ENCODE results near the gene LEAP2. TPM values are rescaled to one million over a fixed set of nuclear protein-coding genes. Genes with fewer than 3 reads are reported as not detected.
"Not testable (repeated sequence)": the region's sequence is repeated elsewhere in the genome, so short reads cannot be mapped to it uniquely, and the experiment has no call there.

LEAP2 gene
- total RNA-seq, 1 experiment from 2014 or later: 1.4 TPM

DNA sequence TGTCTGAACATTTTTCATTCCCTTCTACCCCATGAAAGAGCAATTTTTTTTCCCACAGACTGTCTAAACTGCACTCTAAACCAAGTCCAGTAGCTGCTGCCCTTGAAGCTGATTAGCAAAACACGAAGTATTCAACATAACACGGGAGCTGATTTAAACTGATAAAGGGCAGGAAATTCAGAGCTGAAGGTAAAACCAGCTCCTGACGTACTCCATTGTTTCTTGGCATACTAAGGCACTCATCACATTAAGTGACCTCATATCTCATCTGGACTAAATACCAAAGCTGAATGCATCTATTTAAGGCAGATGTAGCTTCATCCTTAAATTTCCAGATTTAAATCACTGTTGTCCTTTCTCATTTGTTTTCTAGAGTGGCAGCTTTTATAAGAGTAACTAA is 19.2 kb upstream of the LEAP2 start:
- Mint-ChIP-seq H3K27ac (no peak overlapping the region), H3K27me3 (ENCODE audit: low read depth) (no peaks in the 10 kb centered on the region; the same call in 1 of the 2 replicates)

DNA sequence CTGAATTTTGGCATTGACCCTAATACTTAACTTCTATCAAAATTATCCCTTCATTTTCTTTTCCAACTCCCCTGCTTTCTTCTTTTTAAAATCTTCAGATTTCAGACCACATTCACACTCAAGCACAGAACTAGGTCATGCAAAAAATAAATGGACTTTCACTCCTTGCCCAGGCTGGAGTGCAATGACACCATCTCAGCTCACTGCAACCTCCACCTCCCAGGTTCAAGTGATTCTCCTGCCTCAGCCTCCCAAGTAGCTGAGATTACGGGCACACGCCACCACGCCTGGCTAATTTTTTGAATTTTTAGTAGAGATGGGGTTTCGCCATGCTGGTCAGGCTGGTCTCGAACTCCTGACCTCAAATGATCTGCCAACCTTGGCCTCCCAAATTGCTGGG is 18.5 kb upstream of the LEAP2 start:
- not testable (repeated sequence) for H3T11ph ChIP-seq (ENCODE audit: low read length); H2BK12ac ChIP-seq (ENCODE audit: insufficient read length, low read depth, low read length); H3K4me3 Mint-ChIP-seq; H4K8ac ChIP-seq (replicated peaks; ENCODE audit: insufficient read length, low read depth, low read length); H3K4me2 ChIP-seq (ENCODE audit: insufficient read depth, insufficient read length, low read length); H2AK5ac ChIP-seq (ENCODE audit: insufficient read length, low read length); H3K56ac ChIP-seq (ENCODE audit: insufficient read length, low read depth, low read length); H3K9me3 Mint-ChIP-seq; H3K27me3 ChIP-seq (ENCODE audit: insufficient read depth, low read length); H3K4me1 Mint-ChIP-seq; H3K36me3 Mint-ChIP-seq (ENCODE audit: insufficient read depth in 1 of 3, low read depth in 3 of 3); H3K9ac ChIP-seq (ENCODE audit: extremely low read depth, insufficient read length, low read length); H3K18ac ChIP-seq (ENCODE audit: insufficient read length, low read depth, low read length); H3K14ac ChIP-seq (ENCODE audit: insufficient read depth, low read length); H3K27ac ChIP-seq (ENCODE audit: insufficient read length, low read depth, low read length); H2BK120ac ChIP-seq (ENCODE audit: low read depth, low read length, poor library complexity, severe bottlenecking); DNase-seq; H3K79me2 ChIP-seq (ENCODE audit: insufficient read depth, low read length); H2BK5ac ChIP-seq (ENCODE audit: insufficient read length, low read length); H3K27ac Mint-ChIP-seq; H3K27me3 Mint-ChIP-seq (ENCODE audit: low read depth); H4K5ac ChIP-seq (ENCODE audit: insufficient read length, low read depth, low read length); H3K4me1 ChIP-seq (ENCODE audit: insufficient read depth, low read length); H4K91ac ChIP-seq (ENCODE audit: insufficient read length, low read depth, low read length); H3K4ac ChIP-seq (ENCODE audit: low read depth, low read length); H2AFZ ChIP-seq (ENCODE audit: low read length); H3K23me2 ChIP-seq (ENCODE audit: insufficient read length, low read depth, low read length, poor library complexity, severe bottlenecking); H3K79me1 ChIP-seq (ENCODE audit: insufficient read depth, low read depth, low read length, poor library complexity, severe bottlenecking); H3K9me3 ChIP-seq (ENCODE audit: control insufficient read depth, low read depth, low read length); H2BK15ac ChIP-seq (ENCODE audit: low read depth, low read length); H3K23ac ChIP-seq (ENCODE audit: insufficient read length, low read depth, low read length); H2BK20ac ChIP-seq (ENCODE audit: low read depth, low read length, poor library complexity, severe bottlenecking); H4K20me1 ChIP-seq (ENCODE audit: control insufficient read depth, insufficient read depth, insufficient read length)
- WGBS (ENCODE audit: extremely low coverage, insufficient read length, low lambda C conversion rate): no CpG with 5 or more reads among the region's 5 CpGs

More for the DNA sequence above, 19.2 kb upstream of the LEAP2 start:
- no peaks in the 10 kb centered on the region for H3K79me1 ChIP-seq (ENCODE audit: insufficient read depth, low read depth, low read length, poor library complexity, severe bottlenecking)
- H4K5ac ChIP-seq (ENCODE audit: insufficient read length, low read depth, low read length): no peak overlapping the region
- no peak overlapping the region for H2AK5ac ChIP-seq (ENCODE audit: insufficient read length, low read length)
- no peaks in the 10 kb centered on the region for H3K9me3 ChIP-seq (ENCODE audit: control insufficient read depth, low read depth, low read length)
- Mint-ChIP-seq H3K36me3 (ENCODE audit: insufficient read depth in 1 of 3, low read depth in 3 of 3) (no peaks in the 10 kb centered on the region), H3K9me3 (no peaks in the 10 kb centered on the region), H3K4me3 (no peak overlapping the region), H3K4me1 (peaks cover 3 to 8% of the 10 kb centered on the region in 2 experiments; a peak in 3 of 4 replicates)
- no peak overlapping the region for H4K91ac ChIP-seq (ENCODE audit: insufficient read length, low read depth, low read length)
- H3K4ac ChIP-seq (ENCODE audit: low read depth, low read length): no peak overlapping the region
- no peak overlapping the region for H2AFZ ChIP-seq (ENCODE audit: low read length)
- WGBS (ENCODE audit: extremely low coverage, insufficient read length, low lambda C conversion rate): no CpG with 5 or more reads among the region's 3 CpGs
- no peak overlapping the region for H2BK20ac ChIP-seq (ENCODE audit: low read depth, low read length, poor library complexity, severe bottlenecking)
- DNase-seq: no peak
- H3K18ac ChIP-seq (ENCODE audit: insufficient read length, low read depth, low read length): no peak overlapping the region
- H3K4me1 ChIP-seq (ENCODE audit: insufficient read depth, low read length): no peaks in the 10 kb centered on the region
- no peaks in the 10 kb centered on the region for H3K27me3 ChIP-seq (ENCODE audit: insufficient read depth, low read length)
- H4K20me1 ChIP-seq (ENCODE audit: control insufficient read depth, insufficient read depth, insufficient read length): no peaks in the 10 kb centered on the region
- H2BK15ac ChIP-seq (ENCODE audit: low read depth, low read length): no peak overlapping the region
- TF ChIP-seq, protein P1, sequence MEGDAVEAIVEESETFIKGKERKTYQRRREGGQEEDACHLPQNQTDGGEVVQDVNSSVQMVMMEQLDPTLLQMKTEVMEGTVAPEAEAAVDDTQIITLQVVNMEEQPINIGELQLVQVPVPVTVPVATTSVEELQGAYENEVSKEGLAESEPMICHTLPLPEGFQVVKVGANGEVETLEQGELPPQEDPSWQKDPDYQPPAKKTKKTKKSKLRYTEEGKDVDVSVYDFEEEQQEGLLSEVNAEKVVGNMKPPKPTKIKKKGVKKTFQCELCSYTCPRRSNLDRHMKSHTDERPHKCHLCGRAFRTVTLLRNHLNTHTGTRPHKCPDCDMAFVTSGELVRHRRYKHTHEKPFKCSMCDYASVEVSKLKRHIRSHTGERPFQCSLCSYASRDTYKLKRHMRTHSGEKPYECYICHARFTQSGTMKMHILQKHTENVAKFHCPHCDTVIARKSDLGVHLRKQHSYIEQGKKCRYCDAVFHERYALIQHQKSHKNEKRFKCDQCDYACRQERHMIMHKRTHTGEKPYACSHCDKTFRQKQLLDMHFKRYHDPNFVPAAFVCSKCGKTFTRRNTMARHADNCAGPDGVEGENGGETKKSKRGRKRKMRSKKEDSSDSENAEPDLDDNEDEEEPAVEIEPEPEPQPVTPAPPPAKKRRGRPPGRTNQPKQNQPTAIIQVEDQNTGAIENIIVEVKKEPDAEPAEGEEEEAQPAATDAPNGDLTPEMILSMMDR (conservative IDR thresholded peaks at IDR 0.05): no peak
- no peak overlapping the region for H3K27ac ChIP-seq (ENCODE audit: insufficient read length, low read depth, low read length)
- no peak overlapping the region for H4K8ac ChIP-seq (replicated peaks; ENCODE audit: insufficient read length, low read depth, low read length)
- H3K79me2 ChIP-seq (ENCODE audit: insufficient read depth, low read length): no peaks in the 10 kb centered on the region
- no peak overlapping the region for H2BK12ac ChIP-seq (ENCODE audit: insufficient read length, low read depth, low read length)
- H3T11ph ChIP-seq (ENCODE audit: low read length): no peak overlapping the region
- H3K14ac ChIP-seq (ENCODE audit: insufficient read depth, low read length): no peak overlapping the region
- H2BK5ac ChIP-seq (ENCODE audit: insufficient read length, low read length): no peak overlapping the region
- no peaks in the 10 kb centered on the region for H3K23me2 ChIP-seq (ENCODE audit: insufficient read length, low read depth, low read length, poor library complexity, severe bottlenecking)
- H3K9ac ChIP-seq (ENCODE audit: extremely low read depth, insufficient read length, low read length): no peak overlapping the region
- no peak overlapping the region for H2BK120ac ChIP-seq (ENCODE audit: low read depth, low read length, poor library complexity, severe bottlenecking)
- H3K4me2 ChIP-seq (ENCODE audit: insufficient read depth, insufficient read length, low read length): no peak overlapping the region
- H3K23ac ChIP-seq (ENCODE audit: insufficient read length, low read depth, low read length): no peak overlapping the region
- no peak overlapping the region for H3K56ac ChIP-seq (ENCODE audit: insufficient read length, low read depth, low read length)

Data from H9 (cell line).